Measurements from ENCODE around the gene NME7.

The NME7 gene

GRCh38 chr1:169117599-169117998 is 250.0 kb downstream of the NME7 start:
- no peaks in the 10 kb centered on the region for H3K27me3 Mint-ChIP-seq (ENCODE audit: low read depth)
- H3K4me3 Mint-ChIP-seq: no peak overlapping the region
- TF ChIP-seq CTCF (IDR thresholded peaks at IDR 0.05; ENCODE audit: unreplicated experiment in 3 of 3): no peak
- peak overlapping the region; percentile 18 to 39 (median 26) for H3K27ac Mint-ChIP-seq
- H3K9me3 Mint-ChIP-seq: no peaks in the 10 kb centered on the region
- H3K4me1 Mint-ChIP-seq: peaks cover 47% of the 10 kb centered on the region
- peaks cover 51% of the 10 kb centered on the region for H3K36me3 Mint-ChIP-seq (ENCODE audit: low read depth)

DNA sequence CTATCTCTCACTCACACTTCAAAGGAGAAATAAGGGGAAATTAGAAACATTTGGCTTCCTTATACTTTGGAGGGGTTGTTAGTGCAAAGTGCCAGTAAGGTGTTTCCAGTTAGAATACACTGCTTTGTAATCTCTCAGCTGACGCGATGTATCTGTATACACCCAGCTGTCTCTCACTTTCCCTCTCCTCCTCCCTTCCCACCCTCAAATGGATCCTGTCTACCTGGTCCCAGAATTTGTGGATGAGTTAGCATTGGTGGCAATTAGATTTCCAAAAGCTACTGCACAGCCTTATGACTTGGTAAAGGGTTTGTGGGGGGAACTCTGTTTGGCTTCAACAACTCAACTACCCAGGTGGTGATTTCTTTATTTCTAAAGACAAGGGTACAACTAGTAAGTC is 250.6 kb downstream of the NME7 start:
- Mint-ChIP-seq H3K4me1 (peaks cover 53% of the 10 kb centered on the region), H3K27me3 (ENCODE audit: low read depth) (no peaks in the 10 kb centered on the region), H3K36me3 (ENCODE audit: low read depth) (peaks cover 54% of the 10 kb centered on the region), H3K4me3 (no peak overlapping the region), H3K9me3 (no peaks in the 10 kb centered on the region), H3K27ac (peak overlapping the region; percentile 18 to 39 (median 26))
- TF ChIP-seq CTCF (IDR thresholded peaks at IDR 0.05; ENCODE audit: unreplicated experiment in 3 of 3): no peak

DNA sequence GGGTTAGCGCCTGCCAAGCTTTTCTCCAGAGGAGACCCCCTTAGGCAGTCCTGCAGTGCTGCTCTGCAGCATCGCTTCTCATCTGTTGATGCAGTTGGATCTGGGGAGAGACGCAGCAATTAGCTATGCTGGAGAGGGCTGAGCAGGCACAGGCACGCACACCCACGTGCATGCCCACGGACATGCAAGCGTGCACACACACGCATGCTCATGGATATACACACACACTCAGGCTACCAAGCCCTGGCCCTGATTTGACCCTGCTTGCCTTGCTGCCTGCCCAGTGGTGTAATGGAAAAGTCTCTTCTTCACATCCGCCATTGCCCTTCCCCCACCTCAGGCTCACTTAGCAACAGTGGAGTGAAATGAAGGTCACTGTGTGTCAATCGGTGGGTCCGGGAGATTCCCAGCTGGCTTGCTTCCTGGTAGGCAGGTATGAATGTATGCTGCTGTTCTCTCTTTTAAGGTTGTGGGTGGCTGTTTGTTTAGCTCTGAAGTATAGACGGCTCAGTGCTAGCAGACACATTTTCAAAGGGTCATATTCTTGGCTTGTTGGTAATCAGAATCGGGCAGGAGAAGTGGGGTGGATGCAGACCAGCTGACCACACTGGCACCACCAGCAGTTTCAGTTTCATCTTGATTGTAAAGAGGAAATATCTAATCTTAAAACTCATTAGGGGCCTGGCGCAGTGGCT is 251.6 kb downstream of the NME7 start:
- H3K4me1 Mint-ChIP-seq: peaks cover 55% of the 10 kb centered on the region
- H3K4me3 Mint-ChIP-seq: peak overlapping the region in 1 of 3 experiments; percentile 38

DNA sequence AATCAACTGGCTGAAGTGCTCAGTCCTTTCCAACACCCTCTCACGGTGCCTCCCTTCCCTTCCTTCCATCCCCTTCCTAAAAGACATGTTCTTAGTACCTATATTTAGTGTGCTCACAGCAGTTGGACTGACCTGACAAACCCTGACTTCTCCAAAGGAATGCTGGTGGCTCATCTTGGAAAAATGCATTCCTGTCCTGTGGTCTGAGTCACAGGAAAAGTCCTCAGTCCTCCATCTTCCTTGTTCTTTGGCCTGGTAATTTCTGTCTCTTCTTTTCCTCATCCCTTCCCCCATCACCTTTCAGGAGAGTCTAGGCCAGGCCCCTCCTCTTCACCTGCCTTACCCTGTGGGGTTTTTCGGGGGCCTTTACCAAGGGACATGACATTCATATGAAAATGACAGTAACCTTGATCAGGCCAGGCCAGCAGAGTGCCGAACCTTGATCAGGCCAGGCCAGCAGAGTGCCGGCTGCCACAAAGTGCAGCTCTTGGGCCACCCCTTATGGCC is 253.9 kb downstream of the NME7 start:
- no peaks in the 10 kb centered on the region for H3K9me3 Mint-ChIP-seq
- H3K4me3 Mint-ChIP-seq: peak overlapping the region in 1 of 3 experiments; percentile 19
- peaks cover 59% of the 10 kb centered on the region for H3K36me3 Mint-ChIP-seq (ENCODE audit: low read depth)
- H3K27ac Mint-ChIP-seq: no peak overlapping the region
- H3K27me3 Mint-ChIP-seq (ENCODE audit: low read depth): peaks cover 4% of the 10 kb centered on the region
- peaks cover 61% of the 10 kb centered on the region for H3K4me1 Mint-ChIP-seq
- TF ChIP-seq CTCF (IDR thresholded peaks at IDR 0.05; ENCODE audit: unreplicated experiment in 3 of 3): no peak

More for the DNA sequence above, 251.6 kb downstream of the NME7 start:
- Mint-ChIP-seq H3K27ac (peak overlapping the region; percentile 22 to 65 (median 57)), H3K36me3 (ENCODE audit: low read depth) (peaks cover 58% of the 10 kb centered on the region), H3K9me3 (no peaks in the 10 kb centered on the region), H3K27me3 (ENCODE audit: low read depth) (no peaks in the 10 kb centered on the region)
- no peak for TF ChIP-seq CTCF (IDR thresholded peaks at IDR 0.05; ENCODE audit: unreplicated experiment in 3 of 3)

- no peak for TF ChIP-seq CTCF (IDR thresholded peaks at IDR 0.05; ENCODE audit: unreplicated experiment in 3 of 3)
- Mint-ChIP-seq H3K36me3 (ENCODE audit: low read depth) (peaks cover 57% of the 10 kb centered on the region), H3K27ac (no peak overlapping the region), H3K4me1 (peaks cover 53% of the 10 kb centered on the region), H3K4me3 (peak overlapping the region; percentile 29 to 54 (median 46)), H3K9me3 (no peaks in the 10 kb centered on the region), H3K27me3 (ENCODE audit: low read depth) (peaks cover 9% of the 10 kb centered on the region)
Observed at GRCh38 chr1:169112241-169112640, 255.4 kb downstream of the NME7 start.

GRCh38 chr1:169111472-169111871 is 256.1 kb downstream of the NME7 start:
- peak overlapping the region in 2 of 3 experiments; percentile 4 to 68 for H3K27ac Mint-ChIP-seq
- H3K27me3 Mint-ChIP-seq (ENCODE audit: low read depth): peaks cover 9% of the 10 kb centered on the region
- TF ChIP-seq CTCF (IDR thresholded peaks at IDR 0.05; ENCODE audit: unreplicated experiment in 3 of 3): no peak
- H3K9me3 Mint-ChIP-seq: no peaks in the 10 kb centered on the region
- peaks cover 52% of the 10 kb centered on the region for H3K36me3 Mint-ChIP-seq (ENCODE audit: low read depth)
- peaks cover 48% of the 10 kb centered on the region for H3K4me1 Mint-ChIP-seq
- H3K4me3 Mint-ChIP-seq: peak overlapping the region; percentile 62 to 67 (median 62)
